ENCODE data around the gene SLC23A2. TPM values are rescaled to one million over a fixed set of nuclear protein-coding genes. Genes with fewer than 3 reads are reported as not detected.

Gene SLC23A2
- polyA plus RNA-seq, 1 of the 3 experiments (the other 2 are of a cell fraction): 14.0 TPM

DNA sequence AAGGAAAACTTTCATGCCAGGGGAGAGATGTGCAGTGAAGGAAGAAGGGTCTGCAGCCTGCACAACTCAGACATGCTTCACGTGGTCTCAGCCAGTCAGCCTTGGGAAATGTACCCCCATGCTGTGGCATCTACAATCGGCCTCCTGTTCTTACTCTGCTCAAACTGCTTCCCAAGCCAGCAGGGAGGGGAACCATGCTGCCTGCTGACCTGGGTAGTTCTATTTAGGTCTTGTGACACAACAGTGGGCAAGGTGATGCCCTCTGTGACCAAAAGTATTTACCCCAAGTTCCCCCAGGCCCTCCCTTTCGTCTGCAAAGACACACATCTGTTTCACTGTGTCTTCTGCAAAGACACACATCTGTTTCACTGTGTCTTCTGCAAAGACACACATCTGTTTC lies 106.9 kb downstream of the SLC23A2 start:
- no peaks in the 10 kb centered on the region for H3K79me2 ChIP-seq (ENCODE audit: insufficient read depth)
- H3K4me2 ChIP-seq: no peak overlapping the region
- ChIA-PET POLR2A (no interaction called here), CTCF (no interaction called here)
- H4K20me1 ChIP-seq (ENCODE audit: insufficient read depth): no peaks in the 10 kb centered on the region
- no peaks in the 10 kb centered on the region for H3K9me2 ChIP-seq
- H3K4me3 ChIP-seq (ENCODE audit: low read depth in 2 of 2, low read length in 1 of 2): no peak overlapping the region
- no peak overlapping the region for H2AFZ ChIP-seq (ENCODE audit: low read depth)
- no peaks in the 10 kb centered on the region for H3K36me3 ChIP-seq (replicated peaks in 1 of 2; ENCODE audit: control insufficient read depth in 1 of 2, insufficient read depth in 2 of 2, low read length in 1 of 2)
- no peak overlapping the region for H3K27ac ChIP-seq (ENCODE audit: low read depth in 2 of 2, low read length in 1 of 2)
- H3K9me3 ChIP-seq: no peaks in the 10 kb centered on the region
- no peak for DNase-seq
- no peaks in the 10 kb centered on the region for H3F3A ChIP-seq (replicated peaks; ENCODE audit: insufficient read depth)
- TF ChIP-seq GATA2 (CRISPR knock-in tag; IDR thresholded peaks at IDR 0.05): no peak
- no peak for TF ChIP-seq YY1 (IDR thresholded peaks at IDR 0.05; ENCODE audit: low read depth)
- TF ChIP-seq PBX3 (IDR thresholded peaks at IDR 0.05): no peak
- no peak for TF ChIP-seq NFIC (IDR thresholded peaks at IDR 0.05; ENCODE audit: borderline replicate concordance)
- TF ChIP-seq TCF12 (IDR thresholded peaks at IDR 0.05): no peak
- no peak for TF ChIP-seq SIN3A (IDR thresholded peaks at IDR 0.05; ENCODE audit: borderline replicate concordance, low read depth, low read length)
- TF ChIP-seq TEAD4 (IDR thresholded peaks at IDR 0.05; ENCODE audit: borderline replicate concordance, insufficient read depth): no peak
- TF ChIP-seq, protein P1, sequence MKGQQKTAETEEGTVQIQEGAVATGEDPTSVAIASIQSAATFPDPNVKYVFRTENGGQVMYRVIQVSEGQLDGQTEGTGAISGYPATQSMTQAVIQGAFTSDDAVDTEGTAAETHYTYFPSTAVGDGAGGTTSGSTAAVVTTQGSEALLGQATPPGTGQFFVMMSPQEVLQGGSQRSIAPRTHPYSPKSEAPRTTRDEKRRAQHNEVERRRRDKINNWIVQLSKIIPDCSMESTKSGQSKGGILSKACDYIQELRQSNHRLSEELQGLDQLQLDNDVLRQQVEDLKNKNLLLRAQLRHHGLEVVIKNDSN (IDR thresholded peaks at IDR 0.05; ENCODE audit: borderline replicate concordance, low read depth): no peak
- no peak overlapping the region for H3K9ac ChIP-seq
- 79% methylated on average over 2 of the region's 3 CpGs for WGBS (ENCODE audit: low lambda C conversion rate)
- no peaks in the 10 kb centered on the region for H3K27me3 ChIP-seq (ENCODE audit: insufficient read depth)
- peaks cover 0 to 10% of the 10 kb centered on the region in 2 experiments; a peak in 1 of 4 replicates for H3K4me1 ChIP-seq (ENCODE audit: control insufficient read depth in 1 of 2, insufficient read depth in 2 of 2, low read depth in 1 of 2, low read length in 1 of 2)

GRCh38 chr20:4893709-4894108 lies 107.6 kb downstream of the SLC23A2 start:
- Histone ChIP-seq H3K27me3 (ENCODE audit: insufficient read depth) (no peaks in the 10 kb centered on the region), H3K9ac (no peak overlapping the region), H3K9me2 (no peaks in the 10 kb centered on the region), H3K4me2 (no peak overlapping the region), H3K4me3 (ENCODE audit: low read depth in 2 of 2, low read length in 1 of 2) (no peak overlapping the region), H3K27ac (ENCODE audit: low read depth in 2 of 2, low read length in 1 of 2) (no peak overlapping the region), H2AFZ (ENCODE audit: low read depth) (no peak overlapping the region), H3K4me1 (ENCODE audit: control insufficient read depth in 1 of 2, insufficient read depth in 2 of 2, low read depth in 1 of 2, low read length in 1 of 2) (peaks cover 0 to 6% of the 10 kb centered on the region in 2 experiments; a peak in 1 of 4 replicates), H4K20me1 (ENCODE audit: insufficient read depth) (no peaks in the 10 kb centered on the region), H3F3A (replicated peaks; ENCODE audit: insufficient read depth) (no peaks in the 10 kb centered on the region), H3K36me3 (replicated peaks in 1 of 2; ENCODE audit: control insufficient read depth in 1 of 2, insufficient read depth in 2 of 2, low read length in 1 of 2) (peaks cover 0 to 3% of the 10 kb centered on the region in 2 experiments), H3K79me2 (ENCODE audit: insufficient read depth) (no peaks in the 10 kb centered on the region), H3K9me3 (no peaks in the 10 kb centered on the region)
- 92% methylated on average over 7 of the region's 7 CpGs for WGBS (ENCODE audit: low lambda C conversion rate)
- POLR2A ChIA-PET: no interaction called here
- CTCF ChIA-PET: no interaction called here
- no peak for TF ChIP-seq EZH2phosphoT487 (IDR thresholded peaks at IDR 0.05; ENCODE audit: borderline replicate concordance, low read depth)
- TF ChIP-seq EP300 (IDR thresholded peaks at IDR 0.05; ENCODE audit: borderline replicate concordance in 1 of 2, low read depth in 1 of 2, low read length in 1 of 2): no peak
- no peak for TF ChIP-seq FOXJ3 (CRISPR knock-in tag; IDR thresholded peaks at IDR 0.05)
- no peak for TF ChIP-seq ELF1 (IDR thresholded peaks at IDR 0.05)
- TF ChIP-seq, protein P2, sequence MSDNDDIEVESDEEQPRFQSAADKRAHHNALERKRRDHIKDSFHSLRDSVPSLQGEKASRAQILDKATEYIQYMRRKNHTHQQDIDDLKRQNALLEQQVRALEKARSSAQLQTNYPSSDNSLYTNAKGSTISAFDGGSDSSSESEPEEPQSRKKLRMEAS (IDR thresholded peaks at IDR 0.05; ENCODE audit: low read depth): no peak
- TF ChIP-seq REST (IDR thresholded peaks at IDR 0.05; ENCODE audit: low read depth, low read length): no peak
- TF ChIP-seq GATA2 (CRISPR knock-in tag; IDR thresholded peaks at IDR 0.05): no peak
- no peak for TF ChIP-seq GABPA (IDR thresholded peaks at IDR 0.05; ENCODE audit: low read depth)
- TF ChIP-seq SMC3 (IDR thresholded peaks at IDR 0.05; ENCODE audit: low read depth, low read length): no peak
- TF ChIP-seq FOSL2 (IDR thresholded peaks at IDR 0.05; ENCODE audit: borderline replicate concordance, low read depth): no peak
- TF ChIP-seq, protein P3, sequence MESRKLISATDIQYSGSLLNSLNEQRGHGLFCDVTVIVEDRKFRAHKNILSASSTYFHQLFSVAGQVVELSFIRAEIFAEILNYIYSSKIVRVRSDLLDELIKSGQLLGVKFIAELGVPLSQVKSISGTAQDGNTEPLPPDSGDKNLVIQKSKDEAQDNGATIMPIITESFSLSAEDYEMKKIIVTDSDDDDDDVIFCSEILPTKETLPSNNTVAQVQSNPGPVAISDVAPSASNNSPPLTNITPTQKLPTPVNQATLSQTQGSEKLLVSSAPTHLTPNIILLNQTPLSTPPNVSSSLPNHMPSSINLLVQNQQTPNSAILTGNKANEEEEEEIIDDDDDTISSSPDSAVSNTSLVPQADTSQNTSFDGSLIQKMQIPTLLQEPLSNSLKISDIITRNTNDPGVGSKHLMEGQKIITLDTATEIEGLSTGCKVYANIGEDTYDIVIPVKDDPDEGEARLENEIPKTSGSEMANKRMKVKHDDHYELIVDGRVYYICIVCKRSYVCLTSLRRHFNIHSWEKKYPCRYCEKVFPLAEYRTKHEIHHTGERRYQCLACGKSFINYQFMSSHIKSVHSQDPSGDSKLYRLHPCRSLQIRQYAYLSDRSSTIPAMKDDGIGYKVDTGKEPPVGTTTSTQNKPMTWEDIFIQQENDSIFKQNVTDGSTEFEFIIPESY (IDR thresholded peaks at IDR 0.05; ENCODE audit: borderline replicate concordance, low read depth): no peak
- no peak for TF ChIP-seq FOXM1 (IDR thresholded peaks at IDR 0.05; ENCODE audit: low read depth)
- TF ChIP-seq TCF12 (IDR thresholded peaks at IDR 0.05): no peak
- no peak for TF ChIP-seq TAF1 (IDR thresholded peaks at IDR 0.05; ENCODE audit: borderline replicate concordance, low read depth, low read length)
- DNase-seq: no peak
